ENCODE measurements around the gene TBC1D2B.
A peak's percentile ranks its signal among the peaks of the same experiment; 100 is the strongest.
"Not testable (repeated sequence)": the region's sequence is repeated elsewhere in the genome, so short reads cannot be mapped to it uniquely, and the experiment has no call there.

Gene TBC1D2B

DNA sequence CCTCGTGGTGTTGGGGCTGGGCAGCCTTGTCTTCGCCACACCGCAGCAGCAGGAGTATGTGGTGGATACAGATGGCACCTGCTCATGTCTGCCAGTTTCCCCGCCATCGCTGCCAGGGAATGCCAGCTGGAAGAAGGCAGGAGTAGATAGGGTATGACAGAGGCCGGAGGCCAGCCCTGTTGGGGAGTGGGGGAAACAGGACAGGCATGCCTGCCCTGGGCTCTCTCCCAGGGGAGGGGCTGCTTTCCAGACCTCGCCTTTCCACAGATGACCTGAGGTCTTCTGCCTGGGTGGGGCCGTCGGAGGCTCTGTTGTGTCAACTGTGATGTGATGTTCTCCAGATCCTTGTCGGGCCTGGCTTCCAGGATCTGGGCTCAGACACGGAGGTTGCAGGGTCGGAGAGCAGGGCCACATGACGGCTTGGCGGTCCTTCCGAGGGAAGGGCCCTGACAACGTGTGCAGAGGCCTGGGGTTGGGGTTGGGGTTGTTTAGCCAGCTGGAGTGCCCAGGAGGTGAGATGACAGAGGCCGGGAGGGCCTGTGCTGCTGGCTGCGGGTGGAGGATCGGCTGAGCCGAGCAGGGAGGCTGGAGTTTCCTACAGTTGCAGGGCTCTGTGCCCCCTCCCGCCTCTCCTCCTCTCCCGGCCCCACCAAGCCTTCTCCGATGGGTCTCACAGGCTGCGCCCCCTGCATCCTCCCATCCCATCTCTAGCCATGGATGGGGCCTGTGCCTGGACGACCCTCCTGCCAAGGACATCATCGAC lies 102.0 kb downstream of the TBC1D2B start:
- no peak for DNase-seq (ENCODE audit: low read depth)

DNA sequence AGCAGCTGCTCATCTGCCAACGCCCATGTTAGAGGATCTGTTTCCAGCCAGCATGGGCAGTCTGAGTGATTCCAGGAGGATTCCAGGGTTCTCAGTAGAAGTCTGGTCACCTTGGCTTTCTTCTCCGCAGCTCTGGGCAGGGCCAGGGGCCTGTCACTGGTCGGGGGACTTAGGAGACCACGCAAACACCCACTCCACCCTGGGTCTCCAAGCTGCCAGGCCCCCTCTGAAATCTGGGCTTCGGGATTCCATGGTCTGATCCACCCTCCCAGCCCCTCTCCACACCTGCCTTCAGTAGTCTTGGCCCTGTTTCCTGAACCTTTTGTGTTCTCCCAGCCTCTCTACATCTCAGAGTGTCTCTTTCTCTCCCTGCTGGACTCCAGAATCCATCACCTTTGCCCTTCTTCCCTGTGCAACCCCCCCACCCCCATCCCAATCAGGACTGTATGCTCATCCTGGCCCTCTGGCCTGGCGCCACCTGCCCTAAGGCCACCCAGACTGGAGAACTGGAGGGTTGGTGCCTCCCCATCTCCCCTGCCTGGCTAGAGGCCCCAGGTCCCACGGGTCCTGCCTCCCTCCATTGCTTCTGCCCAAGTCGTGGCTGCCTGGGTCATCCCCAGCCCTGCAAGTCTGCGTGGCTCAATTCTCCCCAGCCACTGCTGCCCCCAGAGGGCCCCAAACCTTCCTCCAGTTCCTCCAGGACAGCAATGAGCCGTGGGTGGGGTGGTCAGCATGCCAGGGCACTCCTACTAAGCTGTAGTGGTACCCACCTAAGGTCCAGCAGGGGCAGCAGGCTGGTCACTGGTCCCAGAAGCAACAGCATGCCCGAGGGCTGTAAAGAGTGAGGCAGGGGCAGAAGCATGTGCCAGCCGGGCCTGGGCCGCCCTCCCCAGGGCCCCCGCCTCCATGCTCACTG lies 102.8 kb downstream of the TBC1D2B start:
- no peak for DNase-seq (ENCODE audit: low read depth)

DNA sequence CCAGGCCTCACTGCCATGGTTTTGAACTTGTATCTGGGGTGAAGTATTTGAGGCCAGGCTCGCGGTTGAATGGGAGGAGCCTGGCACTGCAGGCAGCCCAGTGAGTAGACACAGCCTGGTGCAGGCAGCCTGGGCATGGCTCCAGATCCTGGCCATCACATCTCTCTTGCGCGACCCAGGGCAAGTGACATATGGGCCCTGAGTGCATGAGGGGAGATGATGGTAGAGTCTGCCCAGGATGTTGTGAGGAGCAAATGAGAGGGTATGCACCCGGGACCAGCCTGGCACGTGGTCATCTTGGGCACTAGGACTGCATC lies 103.5 kb downstream of the TBC1D2B start:
- DNase-seq (ENCODE audit: low read depth): peak; percentile 71

DNA sequence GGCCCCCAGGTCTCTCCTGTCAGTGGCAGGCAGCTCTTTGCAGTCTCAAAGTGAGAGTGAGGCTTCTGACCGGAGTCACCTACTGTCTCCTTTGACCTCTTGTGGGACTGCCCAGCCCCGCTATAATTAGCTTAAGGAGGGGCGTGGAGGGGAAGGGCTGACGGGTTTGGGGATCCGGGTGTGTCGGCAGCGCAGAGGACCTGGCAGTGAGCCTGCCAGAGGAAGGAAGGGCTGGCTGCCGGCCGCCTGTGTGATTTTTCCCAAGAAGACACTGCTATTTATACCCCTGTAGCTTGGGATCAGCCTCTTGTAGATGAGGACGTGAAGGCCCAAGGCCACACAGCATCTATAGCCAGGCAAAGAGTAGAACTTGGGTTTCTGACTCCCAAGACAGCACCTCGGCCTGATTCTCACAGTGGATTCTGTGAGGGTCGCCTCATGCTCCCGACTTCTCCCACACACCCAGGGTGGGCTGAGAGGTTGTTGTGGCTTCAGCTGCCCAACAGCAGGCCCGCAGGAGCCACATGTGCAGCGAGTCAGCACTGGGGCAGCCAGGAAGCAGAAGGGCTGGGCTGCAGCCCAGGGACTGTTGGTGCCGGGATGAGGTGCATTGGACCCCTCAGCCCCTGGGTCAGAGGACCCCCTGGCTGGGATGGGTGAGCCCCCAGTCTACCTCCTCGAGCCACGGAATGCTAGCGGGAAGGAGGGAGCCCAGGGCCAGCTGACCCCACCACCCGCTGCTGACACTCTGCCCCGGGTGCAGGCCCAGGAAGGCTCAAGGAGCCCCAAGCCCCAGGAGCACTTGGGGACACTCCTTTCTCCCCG lies 104.0 kb downstream of the TBC1D2B start:
- DNase-seq (ENCODE audit: low read depth): not testable (repeated sequence)

DNA sequence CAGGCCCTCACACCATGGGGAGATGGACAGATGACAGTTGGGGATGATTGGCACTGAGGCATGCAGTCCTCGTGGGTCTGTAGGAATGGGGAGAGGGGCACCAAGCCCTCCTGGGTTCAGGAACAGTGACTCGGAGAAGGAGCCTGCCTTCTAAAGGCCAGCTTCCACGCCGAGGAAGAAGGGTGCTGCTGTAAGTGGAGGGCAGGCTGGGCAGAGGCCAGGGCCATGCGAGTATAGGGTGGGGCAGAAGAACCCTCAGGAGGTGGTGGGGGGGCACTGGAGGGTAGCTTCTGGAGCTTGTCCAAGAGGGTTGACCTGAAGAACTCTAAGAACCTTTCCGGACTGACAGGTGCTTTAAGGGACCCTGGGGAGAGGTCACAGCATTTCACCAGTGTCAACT lies 104.8 kb downstream of the TBC1D2B start:
- DNase-seq (ENCODE audit: low read depth): not testable (repeated sequence)

DNA sequence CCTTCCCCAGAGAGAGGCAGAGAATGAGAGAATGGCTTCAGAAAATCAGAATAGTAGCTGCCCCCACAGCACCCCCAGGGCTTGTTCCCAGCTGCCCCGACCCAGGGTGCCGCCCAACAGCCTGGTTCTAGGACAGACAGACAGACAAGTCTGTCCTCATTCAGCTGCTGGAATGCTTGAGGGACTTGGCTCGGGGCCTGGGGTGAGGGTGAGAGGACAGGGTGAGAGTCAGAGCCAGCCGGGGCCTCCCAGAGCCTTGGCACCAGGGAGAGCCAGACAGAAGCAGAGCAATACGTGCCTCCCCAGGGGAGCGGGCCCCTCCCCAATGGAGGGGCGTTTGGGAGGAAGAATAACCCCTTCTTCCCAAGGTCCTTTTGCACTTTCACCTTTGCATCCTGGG lies 105.6 kb downstream of the TBC1D2B start:
- not testable (repeated sequence) for DNase-seq (ENCODE audit: low read depth)

- not testable (repeated sequence) for DNase-seq (ENCODE audit: low read depth)
These were observed 106.6 kb downstream of the TBC1D2B start for GRCh38 chr15:77970813-77971360.

- no peak for DNase-seq (ENCODE audit: low read depth)
These were observed 108.5 kb downstream of the TBC1D2B start for GRCh38 chr15:77969055-77969454.

DNA sequence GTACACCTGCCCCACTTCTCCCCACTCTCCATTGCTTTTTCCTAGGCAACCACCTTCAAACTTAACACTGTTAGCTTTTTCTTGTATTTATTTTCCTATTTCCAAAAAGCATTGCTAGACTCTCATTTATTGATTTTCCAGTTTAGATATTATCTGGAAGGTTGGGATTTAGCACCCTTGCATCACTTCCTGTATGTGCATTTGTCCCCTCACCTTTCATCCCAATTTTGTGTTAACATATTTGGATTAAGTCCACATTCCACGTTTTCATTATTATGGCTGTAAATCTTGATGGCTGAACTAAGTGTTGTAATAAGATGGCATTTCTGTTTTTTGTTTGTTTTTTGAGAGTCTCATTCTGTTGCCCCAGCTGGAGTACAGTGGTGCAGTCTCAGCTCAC lies 109.7 kb downstream of the TBC1D2B start:
- DNase-seq (ENCODE audit: low read depth): no peak

- not testable (repeated sequence) for DNase-seq (ENCODE audit: low read depth)
These were observed 110.3 kb downstream of the TBC1D2B start for GRCh38 chr15:77967235-77967615.

- DNase-seq (ENCODE audit: low read depth): peak; percentile 40
These were observed 110.8 kb downstream of the TBC1D2B start for GRCh38 chr15:77966540-77967234.

GRCh38 chr15:77964193-77964592 lies 113.3 kb downstream of the TBC1D2B start:
- DNase-seq (ENCODE audit: low read depth): no peak

- peak; percentile 40 for DNase-seq (ENCODE audit: low read depth)
These were observed 118.1 kb downstream of the TBC1D2B start for GRCh38 chr15:77959432-77959879.

DNA sequence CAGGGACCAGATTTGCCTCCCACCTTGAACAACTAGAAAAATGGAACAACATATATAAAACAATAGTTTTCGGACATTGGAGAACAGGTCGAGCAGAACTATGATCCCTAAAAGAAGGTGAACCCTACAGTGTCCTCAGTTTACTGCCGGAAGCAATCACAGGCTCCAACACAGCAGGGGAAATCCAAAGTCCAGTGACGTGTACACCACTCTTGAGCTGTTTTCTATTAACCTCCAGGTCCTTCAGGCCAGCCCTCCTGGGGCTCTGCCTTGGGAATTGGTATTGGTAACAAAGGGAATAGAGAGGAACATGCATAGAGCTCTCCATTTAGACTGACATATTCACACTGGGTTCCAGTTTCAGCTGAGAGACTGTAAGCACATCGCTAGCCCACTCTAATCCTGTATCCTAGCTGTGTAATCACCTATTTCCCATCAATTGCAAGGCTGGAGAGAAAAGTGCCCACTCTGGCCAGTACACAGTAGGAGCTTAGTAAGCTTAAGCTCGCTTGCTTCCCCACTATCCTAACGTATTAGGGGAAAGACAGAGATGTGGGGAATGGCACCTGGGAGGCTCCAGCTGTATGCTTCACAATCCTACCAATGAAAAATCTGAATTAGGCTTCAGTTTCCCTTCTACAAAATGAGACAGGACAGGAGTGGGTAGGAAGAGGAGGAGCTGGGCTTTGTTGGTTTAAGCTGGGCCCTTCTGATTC lies 118.6 kb downstream of the TBC1D2B start:
- DNase-seq (ENCODE audit: low read depth): not testable (repeated sequence)

DNA sequence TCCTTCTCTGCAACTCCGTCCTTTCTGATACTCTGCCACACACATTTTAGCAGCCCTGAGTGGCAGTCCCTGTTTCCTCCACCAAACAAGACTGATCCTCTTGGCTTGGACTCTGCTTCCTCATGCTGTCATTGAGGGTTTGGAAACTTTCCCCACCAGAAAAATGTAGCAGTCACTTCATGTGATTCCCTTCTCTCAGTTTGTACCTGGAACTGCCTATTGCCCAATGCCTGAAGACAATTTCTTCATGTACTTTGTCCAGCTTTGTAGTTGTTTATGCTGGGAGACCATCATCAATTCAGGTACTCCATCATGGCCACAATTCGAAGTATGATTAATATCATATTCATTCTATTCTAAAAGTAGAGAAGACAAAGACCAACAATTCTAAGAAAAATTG lies 119.5 kb downstream of the TBC1D2B start:
- not testable (repeated sequence) for DNase-seq (ENCODE audit: low read depth)

GRCh38 chr15:77953926-77954325 lies 123.6 kb downstream of the TBC1D2B start:
- peak; percentile 26 for DNase-seq (ENCODE audit: low read depth)

- not testable (repeated sequence) for DNase-seq (ENCODE audit: low read depth)
These were observed 124.5 kb downstream of the TBC1D2B start for GRCh38 chr15:77952928-77953446.

DNA sequence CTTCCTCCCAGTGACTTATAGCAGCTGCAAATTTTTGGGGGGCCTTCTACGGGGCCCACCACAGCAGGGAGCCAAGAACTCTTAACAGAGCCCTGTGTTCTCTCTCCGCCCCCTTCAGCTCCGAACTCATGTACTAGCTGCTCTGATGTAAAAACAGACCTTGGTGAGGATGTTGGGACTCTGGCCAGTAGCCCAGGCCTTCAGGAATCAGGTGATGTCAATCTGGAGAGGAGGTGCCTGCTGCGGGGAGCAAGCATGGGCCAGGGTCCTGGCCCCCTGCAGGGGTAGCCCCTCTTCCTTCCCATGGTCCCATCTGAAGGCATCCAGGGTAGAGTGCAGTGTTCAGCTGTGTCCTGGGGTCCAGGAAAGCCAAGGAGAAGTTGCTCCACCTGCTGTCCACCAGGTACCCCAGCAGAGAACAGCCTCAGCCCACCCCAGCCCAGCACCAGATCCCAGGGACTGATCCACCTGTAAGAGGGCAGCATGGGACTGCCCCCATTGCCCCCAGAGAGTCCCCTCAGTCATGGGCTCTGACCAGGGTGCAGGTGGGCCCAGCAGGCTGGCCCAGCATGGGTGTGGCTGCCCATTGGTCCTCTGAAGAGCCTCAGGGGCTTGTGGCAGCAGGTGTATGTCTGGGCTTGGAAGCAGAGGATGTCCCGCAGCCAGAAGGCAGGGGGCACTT lies 126.3 kb downstream of the TBC1D2B start:
- not testable (repeated sequence) for DNase-seq (ENCODE audit: low read depth)

- DNase-seq (ENCODE audit: low read depth): not testable (repeated sequence)
These were observed 127.0 kb downstream of the TBC1D2B start for GRCh38 chr15:77950470-77950869.

DNA sequence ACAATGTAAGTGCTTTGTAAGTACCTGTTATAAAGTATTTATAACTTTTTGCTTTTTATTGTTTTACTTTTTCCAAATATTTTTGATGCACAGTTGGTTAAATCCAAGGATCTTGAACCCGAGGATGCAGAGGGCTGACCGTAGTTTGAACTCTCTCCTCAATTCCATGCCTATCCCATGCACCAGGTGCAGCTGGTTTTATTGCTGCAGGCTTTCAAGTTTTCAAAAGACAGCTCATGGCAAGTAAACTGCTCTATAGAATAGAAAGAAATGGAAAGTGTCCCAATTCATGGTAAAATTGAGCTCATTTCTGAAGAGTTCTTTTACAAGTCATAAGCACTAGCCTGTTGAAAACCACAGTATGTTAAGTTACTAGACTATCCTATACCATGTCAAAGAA lies 131.9 kb downstream of the TBC1D2B start:
- no peak for DNase-seq (ENCODE audit: low read depth)
